NT2/D1 (cell line): ENCODE measurements around the gene GZMM.

Source experiments
- DNase-seq: peaks from one replicate; pipeline ENCODE4 v3.0.0-alpha.2; 2011; ENCODE audit warnings: low read depth, low spot score
- H3K27me3 ChIP-seq: 2 replicates; pipeline ENCODE4 v1.6.0; 2011; ENCODE audit warnings: mild to moderate bottlenecking; ENCODE audit not compliant: insufficient read length, insufficient read depth
- H3K36me3 ChIP-seq: 2 replicates; pipeline ENCODE4 v1.6.1; 2011; ENCODE audit warnings: mild to moderate bottlenecking, low read length, mixed read lengths; ENCODE audit not compliant: insufficient read depth, insufficient read length
- H3K4me1 ChIP-seq: 2 replicates; pipeline ENCODE4 v1.5.1; 2011; ENCODE audit not compliant: insufficient read depth, insufficient read length
- H3K4me3 ChIP-seq: 2 replicates; pipeline ENCODE4 v1.5.1; 2011; ENCODE audit warnings: low read depth; ENCODE audit not compliant: insufficient read length
- H3K9ac ChIP-seq: 2 replicates; pipeline ENCODE4 v1.6.0; 2011; ENCODE audit warnings: low read depth; ENCODE audit not compliant: insufficient read length
- H3K9me3 ChIP-seq: 2 replicates; pipeline ENCODE4 v1.5.1; 2011; ENCODE audit warnings: mild to moderate bottlenecking, low read length; ENCODE audit not compliant: insufficient read depth
- SUZ12 ChIP-seq: IDR thresholded peaks from 2 replicates; pipeline ENCODE4 v1.6.1; 2011; ENCODE audit not compliant: insufficient read length, insufficient read depth; ENCODE audit errors: extremely low read depth
- YY1 ChIP-seq: IDR thresholded peaks from 2 replicates; pipeline ENCODE4 v1.6.1; 2011; ENCODE audit not compliant: insufficient read length, insufficient read depth
- ZNF274 ChIP-seq: IDR thresholded peaks from 2 replicates; pipeline ENCODE4 v1.6.1; 2011; ENCODE audit warnings: mild to moderate bottlenecking, low read depth, low read length

Gene GZMM

DNA sequence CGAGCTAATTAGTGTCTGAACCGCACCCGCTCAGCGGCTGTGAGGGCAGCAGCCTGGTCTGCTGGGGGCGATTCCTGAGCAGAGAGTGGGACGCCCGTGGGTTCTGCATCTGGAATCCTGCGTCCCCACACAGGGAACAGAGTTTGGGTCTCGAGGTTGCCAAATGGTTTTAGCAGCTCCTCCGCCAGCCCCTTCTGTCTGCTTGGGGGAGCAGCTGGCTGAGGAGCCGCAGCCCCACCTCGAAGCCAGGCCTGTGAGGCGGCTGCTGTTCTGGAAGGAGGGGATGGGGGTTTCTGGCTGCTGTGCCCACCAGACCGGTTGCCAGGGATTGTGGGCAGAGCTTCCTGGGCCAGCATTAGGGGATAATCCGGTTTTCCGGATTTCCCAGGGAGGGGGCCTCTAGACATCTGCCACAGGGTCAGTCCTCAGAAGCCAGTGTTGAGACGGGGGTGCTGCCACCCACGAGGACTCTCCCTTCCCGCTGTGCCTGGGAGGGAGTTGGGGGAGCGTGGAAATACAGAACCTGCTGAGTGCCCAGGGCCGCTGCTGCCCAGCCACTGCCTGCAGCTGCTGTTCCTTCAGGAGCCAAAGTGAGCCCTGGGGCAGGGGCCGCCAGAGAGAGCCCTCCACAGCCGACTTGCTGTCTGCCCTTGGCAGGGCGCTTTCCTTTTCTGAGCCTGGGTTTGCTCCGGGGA, 10.3 kb upstream of the GZMM start:
- Histone ChIP-seq H3K27me3 (no peaks in the 10 kb centered on the region), H3K4me3 (peak overlapping the region; percentile 91), H3K9ac (peak overlapping the region; percentile 97), H3K9me3 (no peaks in the 10 kb centered on the region), H3K4me1 (peaks cover 26% of the 10 kb centered on the region), H3K36me3 (peaks cover 49% of the 10 kb centered on the region)
- TF ChIP-seq ZNF274 (no peak), SUZ12 (no peak)
- DNase-seq, result no peak

DNA sequence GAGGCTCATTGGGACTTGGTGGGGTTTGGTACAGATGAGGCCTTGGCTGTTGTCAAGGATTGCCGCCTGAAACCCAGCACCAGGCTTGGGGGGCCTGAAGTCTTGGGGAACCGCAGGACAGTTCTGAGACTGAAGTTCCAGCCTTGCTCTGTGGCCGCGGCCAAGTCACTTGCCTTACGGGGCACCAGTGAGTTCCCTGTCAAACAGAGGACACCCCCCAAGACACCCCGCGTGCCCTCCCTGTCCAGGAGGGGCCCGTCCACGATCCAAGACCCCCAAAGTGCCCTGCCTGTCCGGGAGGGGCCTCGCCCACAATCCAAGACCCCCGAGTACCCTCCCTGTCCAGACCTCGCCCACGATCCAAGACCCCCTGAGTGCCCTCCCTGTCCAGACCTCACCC, 9.8 kb upstream of the GZMM start:
- no peak for TF ChIP-seq SUZ12
- TF ChIP-seq ZNF274, result no peak
- no peak for TF ChIP-seq YY1
- H3K4me3 ChIP-seq, result no peak overlapping the region
- peaks cover 55% of the 10 kb centered on the region for H3K36me3 ChIP-seq
- no peaks in the 10 kb centered on the region for H3K27me3 ChIP-seq
- H3K9ac ChIP-seq, result peak overlapping the region; percentile 56
- no peaks in the 10 kb centered on the region for H3K9me3 ChIP-seq
- H3K4me1 ChIP-seq, result peaks cover 23% of the 10 kb centered on the region
- no peak for DNase-seq

DNA sequence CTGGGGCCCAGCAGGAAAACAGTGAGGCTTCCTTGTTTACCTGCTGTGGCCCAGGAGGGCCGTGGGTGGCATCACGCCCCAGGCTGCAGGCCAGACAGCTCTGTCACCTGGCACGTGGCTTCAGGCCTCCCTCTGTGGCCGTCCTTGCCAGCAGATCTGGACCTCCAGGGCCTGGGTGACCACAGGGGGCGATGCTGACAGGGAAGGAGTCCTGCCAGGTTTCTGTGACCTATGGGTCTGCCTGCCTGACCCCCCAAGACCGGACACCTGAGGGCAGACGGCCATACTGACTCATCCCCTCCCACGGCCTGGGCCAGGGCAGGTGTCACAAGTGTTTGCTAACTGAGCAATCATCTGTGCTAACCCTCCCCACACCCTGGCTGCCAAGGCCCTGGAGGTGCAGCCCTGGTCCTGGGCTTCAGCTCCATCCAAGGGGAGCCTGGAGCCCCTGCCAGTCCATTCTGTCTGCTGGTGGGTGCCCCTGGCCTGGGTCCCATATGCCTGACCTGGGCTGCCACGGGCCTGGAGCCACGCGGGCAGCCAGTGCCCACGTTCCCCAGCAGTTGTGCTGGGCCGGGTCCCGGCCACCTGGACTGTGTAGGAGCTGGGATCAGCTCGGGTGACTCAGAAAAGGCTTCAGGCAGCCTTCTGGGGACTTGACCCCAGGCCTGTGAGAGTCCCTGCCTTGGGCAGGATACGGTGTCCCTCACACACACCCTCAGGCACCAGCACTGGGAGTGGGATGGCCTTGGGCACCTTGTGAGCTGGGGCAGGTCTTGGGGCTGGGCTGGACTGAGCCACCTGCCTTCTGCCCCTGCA, 8.6 kb upstream of the GZMM start:
- H3K36me3 ChIP-seq, result peaks cover 62% of the 10 kb centered on the region
- H3K9ac ChIP-seq, result peak overlapping the region; percentile 61
- no peak for DNase-seq
- H3K9me3 ChIP-seq, result no peaks in the 10 kb centered on the region
- no peak overlapping the region for H3K4me3 ChIP-seq
- TF ChIP-seq SUZ12 (no peak), ZNF274 (no peak), YY1 (no peak)
- H3K4me1 ChIP-seq, result peaks cover 21% of the 10 kb centered on the region
- H3K27me3 ChIP-seq, result no peaks in the 10 kb centered on the region

DNA sequence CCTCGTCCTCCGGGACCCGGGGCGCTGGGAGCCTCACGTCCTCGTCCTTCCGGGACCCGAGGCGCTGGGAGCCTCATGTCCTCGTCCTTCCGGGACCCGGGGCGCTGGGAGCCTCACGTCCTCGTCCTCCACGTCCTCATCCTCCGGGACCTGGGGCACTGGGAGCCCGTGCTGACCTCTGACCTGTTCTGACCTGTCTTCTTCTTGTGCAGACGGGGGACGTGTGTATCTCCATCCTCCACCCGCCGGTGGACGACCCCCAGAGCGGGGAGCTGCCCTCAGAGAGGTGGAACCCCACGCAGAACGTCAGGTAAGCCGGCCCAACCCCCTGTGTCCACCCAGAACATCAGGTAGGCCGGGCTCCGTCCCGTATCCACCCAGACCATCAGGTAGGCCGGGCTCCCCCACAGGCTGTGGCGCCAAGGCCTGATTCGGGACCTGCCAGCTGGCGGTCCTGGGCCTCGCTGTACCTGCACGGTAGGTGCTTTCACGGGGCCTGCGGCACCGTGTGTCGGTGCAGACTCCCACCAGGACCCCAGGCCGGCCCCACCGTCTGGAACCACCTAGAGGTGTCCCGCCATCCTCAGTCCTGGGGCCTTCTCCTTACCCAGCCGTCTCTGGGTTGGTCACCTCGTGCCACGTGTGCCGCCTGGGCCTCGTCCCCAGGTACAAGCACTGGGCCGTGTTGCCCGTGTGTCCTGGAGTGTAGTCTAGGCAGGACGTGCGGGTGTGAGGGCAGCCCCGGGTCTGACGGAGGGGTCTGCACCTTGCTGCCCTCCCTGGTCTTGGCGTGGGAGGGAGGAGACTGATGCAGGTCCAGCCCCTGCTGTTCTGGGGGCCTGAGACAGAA, 7.6 kb upstream of the GZMM start:
- TF ChIP-seq ZNF274, result no peak
- no peak for TF ChIP-seq SUZ12
- TF ChIP-seq YY1, result no peak
- no peak for DNase-seq
- H3K36me3 ChIP-seq, result peaks cover 67% of the 10 kb centered on the region
- peaks cover 19% of the 10 kb centered on the region for H3K4me1 ChIP-seq
- H3K27me3 ChIP-seq, result no peaks in the 10 kb centered on the region
- H3K9me3 ChIP-seq, result no peaks in the 10 kb centered on the region
- H3K4me3 ChIP-seq, result no peak overlapping the region
- H3K9ac ChIP-seq, result no peak overlapping the region

DNA sequence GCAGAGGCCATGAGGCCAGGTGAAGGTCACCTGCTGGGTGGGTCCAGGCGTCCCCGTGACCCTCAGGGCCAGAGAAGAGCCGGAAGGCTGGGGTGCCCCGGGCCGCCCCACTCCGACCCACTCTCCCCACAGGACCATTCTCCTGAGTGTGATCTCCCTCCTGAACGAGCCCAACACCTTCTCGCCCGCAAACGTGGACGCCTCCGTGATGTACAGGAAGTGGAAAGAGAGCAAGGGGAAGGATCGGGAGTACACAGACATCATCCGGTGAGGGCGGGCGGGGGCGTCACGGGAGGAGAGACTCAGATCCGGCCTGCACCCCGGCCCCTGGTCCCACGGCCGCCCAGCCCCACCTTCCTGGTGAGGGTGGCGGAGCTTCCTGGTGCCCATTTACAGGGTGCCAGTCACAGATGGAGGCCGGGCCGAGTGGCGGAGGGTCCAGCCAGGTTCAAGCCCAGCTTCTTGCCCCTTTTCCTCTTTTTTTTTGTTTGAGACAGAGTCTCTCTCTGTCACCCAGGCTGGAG, 6.9 kb upstream of the GZMM start:
- Histone ChIP-seq H3K9me3 (no peaks in the 10 kb centered on the region), H3K9ac (no peak overlapping the region), H3K27me3 (no peaks in the 10 kb centered on the region), H3K36me3 (peaks cover 74% of the 10 kb centered on the region), H3K4me1 (peaks cover 19% of the 10 kb centered on the region), H3K4me3 (no peak overlapping the region)
- no peak for TF ChIP-seq ZNF274
- TF ChIP-seq YY1, result no peak
- no peak for TF ChIP-seq SUZ12
- no peak for DNase-seq

DNA sequence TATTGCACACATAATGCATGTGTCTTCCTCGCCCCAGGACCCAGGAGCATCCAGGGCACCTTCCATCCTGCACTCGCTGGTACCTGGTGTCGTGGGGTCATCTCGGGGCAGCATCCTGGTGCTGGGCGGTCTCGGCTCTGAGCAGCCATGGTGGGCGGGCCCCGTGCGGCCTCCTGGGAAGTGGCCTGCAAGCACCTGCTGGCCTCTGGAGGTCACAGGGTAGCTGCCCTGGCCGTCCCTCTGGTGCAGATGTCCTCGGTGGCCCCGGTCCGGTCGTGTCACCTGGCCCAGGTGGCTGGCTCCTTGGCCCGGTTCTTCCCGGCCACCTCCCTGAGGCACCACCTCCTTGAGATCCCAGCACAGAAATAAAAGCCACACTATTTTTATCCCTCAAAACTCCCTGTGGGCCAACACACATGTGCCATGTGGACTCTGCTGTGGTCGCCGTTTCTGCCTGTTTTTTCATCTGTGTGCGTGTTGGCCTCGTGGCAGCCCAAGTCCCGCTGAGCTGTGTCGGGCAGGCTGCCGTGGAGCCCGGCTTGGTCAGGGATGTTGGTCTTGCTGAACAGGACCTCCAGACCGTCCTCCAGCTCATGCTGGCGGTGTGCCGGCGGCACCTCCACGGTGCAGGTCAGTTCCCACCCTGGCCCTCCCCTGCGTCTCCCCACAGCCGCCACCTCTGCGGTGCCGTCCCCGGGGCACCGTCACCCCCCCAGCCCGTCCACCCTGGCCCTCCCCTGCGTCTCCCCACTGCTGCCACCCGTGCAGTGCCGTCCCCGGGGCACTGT, 5.0 kb upstream of the GZMM start:
- Histone ChIP-seq H3K9ac (no peak overlapping the region), H3K4me1 (peaks cover 11% of the 10 kb centered on the region), H3K27me3 (no peaks in the 10 kb centered on the region), H3K36me3 (peaks cover 78% of the 10 kb centered on the region), H3K9me3 (no peaks in the 10 kb centered on the region), H3K4me3 (no peak overlapping the region)
- TF ChIP-seq YY1 (no peak), ZNF274 (no peak), SUZ12 (no peak)
- DNase-seq, result no peak

DNA sequence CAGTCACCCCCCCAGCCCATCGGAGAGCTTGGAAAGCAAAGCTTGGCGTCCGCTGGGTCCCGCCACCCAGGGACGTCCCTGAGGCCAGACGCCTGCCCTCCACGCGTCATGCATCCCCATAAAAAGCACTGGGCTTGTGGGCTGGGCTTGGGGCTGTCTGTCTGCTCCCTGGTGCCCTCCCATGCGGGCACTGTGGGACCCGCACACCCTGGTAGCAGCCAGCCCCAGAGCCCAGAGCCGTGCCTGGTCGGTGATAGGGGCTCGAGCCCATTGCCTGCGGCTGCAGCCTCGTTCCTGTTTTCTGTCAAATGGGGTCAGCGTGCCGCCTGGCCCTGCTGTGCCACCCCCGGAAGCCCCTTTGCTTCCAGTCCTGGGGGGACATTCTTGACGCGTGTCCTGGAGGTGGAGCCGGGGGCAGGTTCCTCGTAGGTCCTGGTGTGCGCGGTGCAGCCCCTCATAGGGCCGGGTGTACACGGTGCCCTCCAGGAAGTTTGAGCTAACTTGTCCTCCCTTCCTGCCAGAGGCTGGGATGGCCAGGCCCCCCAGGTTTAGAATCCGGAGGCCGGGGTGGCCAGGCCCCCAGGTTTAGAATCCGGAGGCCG, 4.3 kb upstream of the GZMM start:
- TF ChIP-seq SUZ12 (no peak), ZNF274 (no peak), YY1 (no peak)
- Histone ChIP-seq H3K9me3 (no peaks in the 10 kb centered on the region), H3K27me3 (no peaks in the 10 kb centered on the region), H3K4me3 (no peak overlapping the region), H3K4me1 (peaks cover 7% of the 10 kb centered on the region), H3K36me3 (peaks cover 73% of the 10 kb centered on the region), H3K9ac (no peak overlapping the region)
- no peak for DNase-seq
